ENCODE data around the gene JAGN1. TPM values are rescaled to one million over a fixed set of nuclear protein-coding genes. Genes with fewer than 3 reads are reported as not detected.
"Not testable (repeated sequence)": the region's sequence is repeated elsewhere in the genome, so short reads cannot be mapped to it uniquely, and the experiment has no call there.

The JAGN1 gene
- polyA plus RNA-seq, 1 donor (not counting 4 experiments of a cell fraction or from before 2014, with no cell fraction given) = 48.0 TPM

DNA sequence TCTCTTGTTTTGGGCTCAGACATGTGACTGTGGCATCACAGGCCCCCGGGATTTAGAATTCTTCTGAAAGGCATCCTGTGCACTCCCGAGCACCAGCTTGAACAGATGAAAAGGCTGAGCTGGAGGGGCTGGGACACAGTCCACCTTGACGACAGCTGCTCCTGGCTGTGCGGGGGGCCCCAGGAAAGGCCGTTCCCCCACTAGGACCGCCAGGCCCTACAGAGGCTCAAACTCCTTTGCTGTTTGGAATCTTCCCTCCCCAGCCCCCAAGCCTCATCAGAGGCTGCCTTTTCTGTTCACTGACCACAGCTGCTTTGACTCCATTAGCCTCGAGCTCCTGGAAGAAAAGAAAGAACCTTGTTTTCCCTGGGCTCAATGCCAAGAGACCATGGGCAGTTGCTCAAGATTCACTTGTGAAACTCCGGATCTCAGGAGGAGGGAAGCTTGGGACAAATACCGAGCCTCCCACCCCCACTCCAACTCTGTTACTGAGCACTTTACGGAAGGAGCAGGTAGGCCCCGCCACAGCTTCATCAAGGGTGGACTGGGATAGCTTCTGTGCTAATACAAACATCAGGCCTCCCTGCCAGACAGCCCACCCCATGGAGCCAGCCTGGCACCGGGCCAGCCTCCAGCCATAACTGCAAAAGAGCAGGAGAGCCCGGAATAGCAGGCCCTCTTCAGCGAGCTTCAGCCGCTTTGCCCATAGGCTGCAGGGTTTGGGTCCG lies 26.0 kb upstream of the JAGN1 start:
- Histone ChIP-seq H3K4me3 (ENCODE audit: control insufficient read depth in 2 of 3, extremely low read depth in 1 of 3, insufficient read depth in 2 of 3, low read depth in 1 of 3, low read length in 3 of 3) (no peak overlapping the region), H3K27ac (ENCODE audit: control insufficient read depth, insufficient read depth, low read length) (no peak overlapping the region), H2AFZ (ENCODE audit: control insufficient read depth, low read length) (no peak overlapping the region), H3K9ac (ENCODE audit: control insufficient read depth, extremely low read depth, insufficient read depth, low read length) (no peak overlapping the region), H3K9me1 (ENCODE audit: control insufficient read depth, extremely low read depth, insufficient read depth, low read length) (no peaks in the 10 kb centered on the region), H3K79me2 (ENCODE audit: control insufficient read depth, insufficient read depth, low read length) (no peaks in the 10 kb centered on the region), H3K36me3 (ENCODE audit: control insufficient read depth in 2 of 2, extremely low read depth in 1 of 2, insufficient read depth in 2 of 2, low read length in 2 of 2) (no peaks in the 10 kb centered on the region), H3K27me3 (ENCODE audit: control insufficient read depth, extremely low read depth, insufficient read depth, low read length) (no peaks in the 10 kb centered on the region), H3K4me2 (ENCODE audit: control insufficient read depth, extremely low read depth, insufficient read depth, low read depth, low read length) (no peak overlapping the region), H4K20me1 (ENCODE audit: control insufficient read depth, extremely low read depth, insufficient read depth, low read length) (no peaks in the 10 kb centered on the region), H3K4me1 (ENCODE audit: control insufficient read depth, extremely low read depth, insufficient read depth, low read length) (no peaks in the 10 kb centered on the region), H3K9me3 (ENCODE audit: control insufficient read depth, low read depth, low read length) (no peaks in the 10 kb centered on the region)
- DNase-seq (ENCODE audit: low read depth, low spot score) (no peak), FAIRE-seq (no peak)
- dilution Hi-C loops (cut with MboI; ENCODE audit: extremely low pct_ligation_motif_present, low sequenced_read_pairs) = no loop called here
- TF ChIP-seq, protein P1, sequence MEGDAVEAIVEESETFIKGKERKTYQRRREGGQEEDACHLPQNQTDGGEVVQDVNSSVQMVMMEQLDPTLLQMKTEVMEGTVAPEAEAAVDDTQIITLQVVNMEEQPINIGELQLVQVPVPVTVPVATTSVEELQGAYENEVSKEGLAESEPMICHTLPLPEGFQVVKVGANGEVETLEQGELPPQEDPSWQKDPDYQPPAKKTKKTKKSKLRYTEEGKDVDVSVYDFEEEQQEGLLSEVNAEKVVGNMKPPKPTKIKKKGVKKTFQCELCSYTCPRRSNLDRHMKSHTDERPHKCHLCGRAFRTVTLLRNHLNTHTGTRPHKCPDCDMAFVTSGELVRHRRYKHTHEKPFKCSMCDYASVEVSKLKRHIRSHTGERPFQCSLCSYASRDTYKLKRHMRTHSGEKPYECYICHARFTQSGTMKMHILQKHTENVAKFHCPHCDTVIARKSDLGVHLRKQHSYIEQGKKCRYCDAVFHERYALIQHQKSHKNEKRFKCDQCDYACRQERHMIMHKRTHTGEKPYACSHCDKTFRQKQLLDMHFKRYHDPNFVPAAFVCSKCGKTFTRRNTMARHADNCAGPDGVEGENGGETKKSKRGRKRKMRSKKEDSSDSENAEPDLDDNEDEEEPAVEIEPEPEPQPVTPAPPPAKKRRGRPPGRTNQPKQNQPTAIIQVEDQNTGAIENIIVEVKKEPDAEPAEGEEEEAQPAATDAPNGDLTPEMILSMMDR (optimal IDR thresholded peaks at IDR 0.05 in 1 of 3, IDR thresholded peaks at IDR 0.05 in 1 of 3, conservative IDR thresholded peaks at IDR 0.05 in 1 of 3; ENCODE audit: extremely low read depth in 1 of 3, insufficient read depth in 2 of 3, low read length in 3 of 3) = no peak
- TF ChIP-seq EZH2 (IDR thresholded peaks at IDR 0.05; ENCODE audit: low read length) = no peak

DNA sequence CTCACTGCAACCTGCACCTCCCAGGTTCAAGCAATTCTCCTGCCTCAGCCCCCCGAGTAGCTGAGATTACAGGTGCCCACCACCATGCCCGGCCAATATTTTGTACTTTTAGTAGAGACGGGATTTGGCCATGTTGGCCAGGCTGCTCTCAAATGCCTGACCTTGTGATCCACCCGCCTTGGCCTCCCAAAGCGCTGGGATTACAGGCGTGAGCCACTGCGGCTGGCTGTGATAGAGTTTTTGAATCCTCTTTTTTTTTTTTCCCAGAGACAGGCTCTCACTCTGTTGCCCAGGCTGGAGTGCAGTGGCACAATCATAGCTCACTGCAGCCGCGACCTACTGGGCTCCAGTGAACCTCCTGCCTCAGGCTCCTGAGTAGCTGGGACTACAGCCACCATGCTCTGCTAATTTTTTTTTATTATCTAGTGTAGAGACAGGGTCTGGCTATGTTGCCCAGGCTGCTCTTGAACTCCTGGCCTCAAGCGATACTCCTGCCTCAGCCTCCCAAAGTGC lies 25.2 kb upstream of the JAGN1 start:
- H3K27me3 ChIP-seq (ENCODE audit: control insufficient read depth, extremely low read depth, insufficient read depth, low read length); H3K4me3 ChIP-seq (ENCODE audit: control insufficient read depth in 2 of 3, extremely low read depth in 1 of 3, insufficient read depth in 2 of 3, low read depth in 1 of 3, low read length in 3 of 3); H3K9me3 ChIP-seq (ENCODE audit: control insufficient read depth, low read depth, low read length); H3K4me2 ChIP-seq (ENCODE audit: control insufficient read depth, extremely low read depth, insufficient read depth, low read depth, low read length); H3K4me1 ChIP-seq (ENCODE audit: control insufficient read depth, extremely low read depth, insufficient read depth, low read length); FAIRE-seq; dilution Hi-C loops (cut with MboI; ENCODE audit: extremely low pct_ligation_motif_present, low sequenced_read_pairs); H4K20me1 ChIP-seq (ENCODE audit: control insufficient read depth, extremely low read depth, insufficient read depth, low read length); H3K9ac ChIP-seq (ENCODE audit: control insufficient read depth, extremely low read depth, insufficient read depth, low read length); H3K27ac ChIP-seq (ENCODE audit: control insufficient read depth, insufficient read depth, low read length); H3K36me3 ChIP-seq (ENCODE audit: control insufficient read depth in 2 of 2, extremely low read depth in 1 of 2, insufficient read depth in 2 of 2, low read length in 2 of 2); H3K79me2 ChIP-seq (ENCODE audit: control insufficient read depth, insufficient read depth, low read length); DNase-seq (ENCODE audit: low read depth, low spot score); H3K9me1 ChIP-seq (ENCODE audit: control insufficient read depth, extremely low read depth, insufficient read depth, low read length); H2AFZ ChIP-seq (ENCODE audit: control insufficient read depth, low read length): not testable (repeated sequence)

Data from keratinocyte (primary cell).